Lung (tissue), 12 donors: ENCODE results near the gene NRIP3. TPM values are rescaled to one million over a fixed set of nuclear protein-coding genes. Genes with fewer than 3 reads are reported as not detected.
"Not testable (repeated sequence)": the region's sequence is repeated elsewhere in the genome, so short reads cannot be mapped to it uniquely, and the experiment has no call there.

ENCODE experiments used
- ATAC-seq: fragments of 200-7000 bp; cut with Tn5 transposase; one replicate; pipeline ENCODE4 v1.9.1; 2020; ENCODE audit warnings: moderate number of reproducible peaks; ENCODE audit not compliant: insufficient read depth, low FRiP score
- DNase-seq, 3 donors: peaks; one replicate each; pipeline ENCODE4 v3.0.0-alpha.2; 2013 to 2017
- H3K27ac ChIP-seq, 2 donors: one replicate each; pipeline ENCODE4 v1.5.1; 2013; ENCODE audit warnings: mild to moderate bottlenecking in 2 of 2, moderate library complexity in 2 of 2, control low read depth in 1 of 2, inconsistent platforms in 1 of 2, low read depth in 1 of 2, low read length in 1 of 2
- H3K27me3 ChIP-seq, 3 donors: one replicate each; pipeline ENCODE4 v1.5.1; 2013; ENCODE audit warnings: low read length in 2 of 3; ENCODE audit not compliant: control insufficient read depth in 3 of 3, insufficient read depth in 3 of 3
- H3K36me3 ChIP-seq, 4 donors: one replicate each; pipeline ENCODE4 v1.5.1; 2013; ENCODE audit warnings: low read length in 4 of 4, mild to moderate bottlenecking in 1 of 4, moderate library complexity in 1 of 4; ENCODE audit not compliant: control insufficient read depth in 4 of 4, insufficient read depth in 4 of 4
- H3K4me1 ChIP-seq, 5 donors: one replicate each; pipeline ENCODE4 v1.5.1; 2013; ENCODE audit warnings: low read length in 5 of 5, mild to moderate bottlenecking in 2 of 5, moderate library complexity in 1 of 5; ENCODE audit not compliant: control insufficient read depth in 5 of 5, insufficient read depth in 5 of 5
- H3K4me3 ChIP-seq: one replicate; pipeline ENCODE4 v1.5.1; 2013; ENCODE audit warnings: mild to moderate bottlenecking, control low read depth, moderate library complexity
- H3K9ac ChIP-seq, 2 donors: one replicate each; pipeline ENCODE4 v1.5.1; 2013; ENCODE audit warnings: low read length in 2 of 2, control low read depth in 1 of 2; ENCODE audit not compliant: insufficient read depth in 1 of 2
- H3K9me3 ChIP-seq, 4 donors: one replicate each; pipeline ENCODE4 v1.5.1; 2013; ENCODE audit warnings: low read length in 3 of 4, mild to moderate bottlenecking in 1 of 4, moderate library complexity in 1 of 4; ENCODE audit not compliant: control insufficient read depth in 4 of 4, insufficient read depth in 3 of 4
- WGBS, 2 donors: extraction: QIAGEN DNeasy Blood & Tissue Kit; methylation state at CpG; one replicate each; pipeline ENCODE4 v1.1.7; 2013; 5-methylcytosine and 5-hydroxymethylcytosine counted together
- polyA plus RNA-seq, 2 donors: library from polyadenylated mRNA; stranded (reverse); fragments of 200-250 nt; gene quantifications; one replicate each; pipeline ENCODE4 v1.2.1, GENCODE V29; 2013
- total RNA-seq, 2 donors: library from RNA; depleted of rRNA in 1 of 2; stranded (reverse); fragments of >200 nt in 1 of 2; gene quantifications; one replicate each; pipeline ENCODE4 v1.2.1, GENCODE V29; 2014 to 2021
- TF ChIP-seq, protein P1 (sequence below): IDR thresholded peaks from 2 replicates; pipeline ENCODE4 v1.5.1; 2012; ENCODE audit warnings: mild to moderate bottlenecking; ENCODE audit errors: control extremely low read depth, extremely low read depth
- donor health status: control.
- donor health status: control.
- donor health status: Bipolar disorder and iron deficiency.
- donor health status: healthy.
- donor health status: DM: yes; HTN: yes; CAD: no.

NRIP3 gene
- total and polyA plus RNA-seq, 4 donors: 0.28 to 2.2 (median 1.9) TPM

DNA sequence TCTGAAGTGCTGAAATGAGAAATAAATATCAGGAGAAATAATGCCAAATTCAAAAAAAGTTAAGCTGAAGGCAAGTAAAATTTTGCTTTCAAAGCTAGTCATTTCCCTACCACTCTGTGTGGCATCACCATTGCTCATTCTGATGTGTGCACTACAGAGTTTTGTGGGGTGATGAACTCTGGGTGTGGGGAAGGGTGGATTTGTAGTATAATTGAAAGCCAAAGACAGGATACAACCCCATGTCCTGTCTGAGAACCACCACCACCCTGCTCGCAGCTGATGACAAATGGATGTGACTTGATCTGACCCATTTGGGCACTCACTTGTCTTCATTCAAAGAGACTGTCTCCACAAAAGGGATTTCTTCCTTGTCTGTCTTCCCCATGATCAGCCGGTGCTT is 20.2 kb downstream of the NRIP3 start:
- DNase-seq: no peak
- Histone ChIP-seq H3K27me3 (no peaks in the 10 kb centered on the region), H3K36me3 (no peaks in the 10 kb centered on the region), H3K4me3 (no peak overlapping the region), H3K9me3 (no peaks in the 10 kb centered on the region), H3K9ac (no peak overlapping the region), H3K27ac (no peak overlapping the region), H3K4me1 (no peaks in the 10 kb centered on the region)
- no peak for ATAC-seq
- TF ChIP-seq, protein P1, sequence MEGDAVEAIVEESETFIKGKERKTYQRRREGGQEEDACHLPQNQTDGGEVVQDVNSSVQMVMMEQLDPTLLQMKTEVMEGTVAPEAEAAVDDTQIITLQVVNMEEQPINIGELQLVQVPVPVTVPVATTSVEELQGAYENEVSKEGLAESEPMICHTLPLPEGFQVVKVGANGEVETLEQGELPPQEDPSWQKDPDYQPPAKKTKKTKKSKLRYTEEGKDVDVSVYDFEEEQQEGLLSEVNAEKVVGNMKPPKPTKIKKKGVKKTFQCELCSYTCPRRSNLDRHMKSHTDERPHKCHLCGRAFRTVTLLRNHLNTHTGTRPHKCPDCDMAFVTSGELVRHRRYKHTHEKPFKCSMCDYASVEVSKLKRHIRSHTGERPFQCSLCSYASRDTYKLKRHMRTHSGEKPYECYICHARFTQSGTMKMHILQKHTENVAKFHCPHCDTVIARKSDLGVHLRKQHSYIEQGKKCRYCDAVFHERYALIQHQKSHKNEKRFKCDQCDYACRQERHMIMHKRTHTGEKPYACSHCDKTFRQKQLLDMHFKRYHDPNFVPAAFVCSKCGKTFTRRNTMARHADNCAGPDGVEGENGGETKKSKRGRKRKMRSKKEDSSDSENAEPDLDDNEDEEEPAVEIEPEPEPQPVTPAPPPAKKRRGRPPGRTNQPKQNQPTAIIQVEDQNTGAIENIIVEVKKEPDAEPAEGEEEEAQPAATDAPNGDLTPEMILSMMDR: no peak
- WGBS, 2 donors: 74 to 87% methylated on average over 2 of the region's 2 CpGs

DNA sequence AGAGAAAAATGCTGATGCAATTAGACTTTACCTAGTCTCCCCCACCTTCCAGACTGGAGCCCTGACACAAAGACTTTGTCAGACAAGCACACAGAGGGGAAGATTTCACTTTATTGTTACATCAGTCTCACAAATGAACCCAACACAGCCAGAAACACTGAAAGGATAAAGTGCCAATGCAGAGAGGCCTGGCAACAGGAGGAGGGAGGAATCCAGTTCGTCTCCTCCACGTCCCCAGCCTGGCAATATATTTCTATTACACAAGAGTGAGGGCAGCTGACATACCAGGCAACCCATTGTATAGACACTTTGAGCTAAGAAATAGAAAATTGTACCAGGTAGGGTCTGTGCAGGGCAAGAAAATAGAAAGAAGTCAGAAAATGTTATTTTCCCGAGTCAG is 23.3 kb downstream of the NRIP3 start:
- 80 to 87% methylated on average over 3 of the region's 3 CpGs for WGBS, 2 donors

DNA sequence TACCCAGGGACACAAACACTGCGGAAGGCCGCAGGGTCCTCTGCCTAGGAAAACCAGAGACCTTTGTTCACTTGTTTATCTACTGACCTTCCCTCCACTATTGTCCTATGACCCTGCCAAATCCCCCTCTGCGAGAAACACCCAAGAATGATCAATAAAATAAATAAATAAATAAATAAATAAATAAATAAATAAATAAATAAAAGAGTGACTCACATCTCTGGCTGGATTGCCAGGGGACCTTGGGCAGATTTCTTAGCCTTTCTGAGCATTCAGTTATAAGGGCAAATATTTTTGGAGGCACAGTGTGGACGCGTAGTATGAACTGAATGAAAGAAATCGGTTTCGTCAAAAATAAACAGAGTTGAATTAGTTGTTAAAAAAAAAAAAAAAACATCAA is 24.4 kb downstream of the NRIP3 start:
- H3K4me1 ChIP-seq, DNase-seq, ATAC-seq, H3K27me3 ChIP-seq, H3K9ac ChIP-seq, H3K27ac ChIP-seq, H3K9me3 ChIP-seq, H3K4me3 ChIP-seq, H3K36me3 ChIP-seq: not testable (repeated sequence)
- 92 to 95% methylated on average over 5 of the region's 7 CpGs for WGBS, 2 donors

More for the DNA sequence above, 23.3 kb downstream of the NRIP3 start:
- no peak overlapping the region for H3K9ac ChIP-seq
- ATAC-seq (no peak), DNase-seq (no peak)
- TF ChIP-seq, protein P1: no peak
- H3K36me3 ChIP-seq: no peaks in the 10 kb centered on the region
- no peak overlapping the region for H3K4me3 ChIP-seq
- H3K27ac ChIP-seq: no peak overlapping the region
- no peaks in the 10 kb centered on the region for H3K4me1 ChIP-seq
- H3K27me3 ChIP-seq: no peaks in the 10 kb centered on the region
- H3K9me3 ChIP-seq: no peaks in the 10 kb centered on the region

DNA sequence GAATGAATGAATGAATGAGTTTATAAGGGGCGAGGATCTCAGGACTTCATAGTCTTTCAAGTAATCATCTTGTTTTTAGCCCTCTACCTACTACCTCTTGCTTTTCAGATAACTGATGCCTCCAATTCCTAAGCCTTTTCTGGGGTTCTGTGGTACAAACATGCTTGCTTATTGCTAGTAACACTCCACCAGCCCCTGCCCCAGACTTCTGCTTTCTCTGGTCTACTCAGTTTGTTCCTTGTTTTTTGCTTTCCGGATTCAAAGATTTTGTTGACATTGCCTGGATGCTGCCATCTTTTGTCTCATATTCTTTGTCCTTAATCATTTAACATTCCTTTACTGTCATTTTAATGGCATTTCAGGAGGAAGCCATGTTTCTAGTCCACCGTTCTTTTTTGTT is 30.7 kb downstream of the NRIP3 start:
- Histone ChIP-seq H3K9ac (no peak overlapping the region), H3K27me3 (no peaks in the 10 kb centered on the region), H3K4me3 (no peak overlapping the region), H3K9me3 (no peaks in the 10 kb centered on the region), H3K27ac (no peak overlapping the region), H3K4me1 (no peaks in the 10 kb centered on the region), H3K36me3 (no peaks in the 10 kb centered on the region)
- no peak for ATAC-seq
- 70 to 79% methylated on average over 3 of the region's 3 CpGs for WGBS, 2 donors
- no peak for DNase-seq
- TF ChIP-seq, protein P1: no peak
